A673 (cell line): ENCODE data around the gene FES. TPM values are rescaled to one million over a fixed set of nuclear protein-coding genes. Genes with fewer than 3 reads are reported as not detected.

Experiments used
- BruUV-seq: library from RNA; stranded (reverse); fragments of 400-500 nt; replicated peaks from 2 replicates; lab custom pipeline; 2021; lab: Mats Ljungman, UMichigan
- CTCF ChIA-PET: fragments of 300-600 bp; sonication (Branson Sonifier 250); formaldehyde crosslinking; loops from one replicate; lab custom pipeline; 2022; ENCODE audit warnings: antibody characterized with exemption; lab: Charles Lee
- POLR2A ChIA-PET: fragments of 300-600 bp; sonication (Branson Sonifier 250); formaldehyde crosslinking; loops from one replicate; lab custom pipeline; 2022; ENCODE audit warnings: antibody characterized with exemption; ENCODE audit not compliant: low non-redundant PET; lab: Charles Lee
- DNase-seq: peaks from one replicate; pipeline ENCODE4 v3.0.0-alpha.2; 2015; ENCODE audit warnings: low spot score
- H3K27ac ChIP-seq: fragments of 200-600 bp; sonication (generic); 2 replicates; pipeline ENCODE4 v1.5.1; 2016; ENCODE audit warnings: mixed run types, low read depth, mild to moderate bottlenecking, mixed read lengths, antibody characterized with exemption, low read length; ENCODE audit not compliant: poor library complexity, severe bottlenecking
- H3K27me3 ChIP-seq: fragments of 200-600 bp; sonication (generic); replicated peaks from 2 replicates; pipeline ENCODE4 v1.6.1; 2017; ENCODE audit warnings: mixed run types, low read depth, mild to moderate bottlenecking, mixed read lengths, antibody characterized with exemption, low read length; ENCODE audit not compliant: insufficient read depth, poor library complexity
- H3K36me3 ChIP-seq: fragments of 200-600 bp; sonication (generic); 2 replicates; pipeline ENCODE4 v1.6.1; 2016; ENCODE audit warnings: mixed run types, mild to moderate bottlenecking, mixed read lengths, antibody characterized with exemption, low read length; ENCODE audit not compliant: insufficient read depth, poor library complexity, severe bottlenecking
- H3K4me1 ChIP-seq: fragments of 200-600 bp; sonication (generic); 2 replicates; pipeline ENCODE4 v1.6.1; 2017; ENCODE audit warnings: mixed run types, mild to moderate bottlenecking, mixed read lengths, antibody characterized with exemption, low read length; ENCODE audit not compliant: insufficient read depth, poor library complexity, severe bottlenecking
- H3K4me3 ChIP-seq: fragments of 200-600 bp; sonication (generic); 2 replicates; pipeline ENCODE4 v1.5.1; 2016; ENCODE audit warnings: low read depth, mixed run types, mild to moderate bottlenecking, mixed read lengths, low read length; ENCODE audit not compliant: poor library complexity, severe bottlenecking
- H3K9me3 ChIP-seq: fragments of 200-600 bp; sonication (generic); 2 replicates; pipeline ENCODE4 v1.6.1; 2016; ENCODE audit warnings: mixed run types, low read depth, mild to moderate bottlenecking, mixed read lengths, antibody characterized with exemption, low read length; ENCODE audit not compliant: poor library complexity, severe bottlenecking
- EZH2 ChIP-seq: fragments of 200-600 bp; sonication (generic); IDR thresholded peaks from 2 replicates; pipeline ENCODE4 v1.6.1; 2017; ENCODE audit warnings: borderline replicate concordance, low read depth, mild to moderate bottlenecking, mixed read lengths, antibody characterized with exemption, low read length; ENCODE audit not compliant: poor library complexity, severe bottlenecking
- intact Hi-C: fragments of 100-400 bp; cut with micrococcal nuclease; formaldehyde crosslinking; loops from one replicate; pipeline ENCODE4 v1.10.0; 2022; ENCODE audit not compliant: unreplicated experiment
- total RNA-seq: library from RNA; stranded (reverse); gene quantifications from 2 replicates; pipeline ENCODE4 v1.2.3, GENCODE V29; 2021
- TF ChIP-seq, protein P1 (sequence below): fragments of 300-800, 200-600 bp; sonication (generic); conservative IDR thresholded peaks from 2 replicates; pipeline ENCODE4 v1.5.1; 2017; ENCODE audit warnings: low read depth, mild to moderate bottlenecking, antibody characterized with exemption, low read length, moderate library complexity, mixed read lengths

FES gene
- total RNA-seq, 1 experiment from 2014 or later = 3.8 TPM

DNA sequence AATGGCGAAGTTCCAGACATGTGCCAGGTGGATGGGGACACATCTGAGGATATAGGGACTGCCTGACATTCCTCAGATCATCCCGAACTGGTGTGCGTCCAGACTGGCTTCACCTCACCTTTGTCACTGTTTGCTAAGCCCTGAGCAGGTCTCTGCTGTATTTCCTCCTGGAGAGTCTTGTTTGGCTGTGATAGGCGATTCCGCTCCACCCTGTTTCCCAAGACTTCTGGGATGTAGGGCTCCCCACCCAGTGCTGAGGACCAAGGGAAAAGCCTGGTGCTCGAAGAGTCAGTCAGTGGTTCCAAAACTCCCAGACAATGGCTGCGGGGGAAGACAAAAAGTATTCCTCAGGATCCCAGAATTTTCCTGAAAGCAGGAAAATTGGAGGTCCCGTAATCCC, 27.0 kb upstream of the FES start:
- H3K4me1 ChIP-seq = no peaks in the 10 kb centered on the region
- H3K36me3 ChIP-seq = no peaks in the 10 kb centered on the region
- no peaks in the 10 kb centered on the region for H3K27me3 ChIP-seq
- intact Hi-C loops = no loop called here
- H3K4me3 ChIP-seq = no peak overlapping the region
- H3K9me3 ChIP-seq = no peaks in the 10 kb centered on the region
- ChIA-PET POLR2A (no interaction called here), CTCF (no interaction called here)
- no TSS peak for BruUV-seq
- no peak for DNase-seq
- no peak for TF ChIP-seq EZH2
- TF ChIP-seq, protein P1, sequence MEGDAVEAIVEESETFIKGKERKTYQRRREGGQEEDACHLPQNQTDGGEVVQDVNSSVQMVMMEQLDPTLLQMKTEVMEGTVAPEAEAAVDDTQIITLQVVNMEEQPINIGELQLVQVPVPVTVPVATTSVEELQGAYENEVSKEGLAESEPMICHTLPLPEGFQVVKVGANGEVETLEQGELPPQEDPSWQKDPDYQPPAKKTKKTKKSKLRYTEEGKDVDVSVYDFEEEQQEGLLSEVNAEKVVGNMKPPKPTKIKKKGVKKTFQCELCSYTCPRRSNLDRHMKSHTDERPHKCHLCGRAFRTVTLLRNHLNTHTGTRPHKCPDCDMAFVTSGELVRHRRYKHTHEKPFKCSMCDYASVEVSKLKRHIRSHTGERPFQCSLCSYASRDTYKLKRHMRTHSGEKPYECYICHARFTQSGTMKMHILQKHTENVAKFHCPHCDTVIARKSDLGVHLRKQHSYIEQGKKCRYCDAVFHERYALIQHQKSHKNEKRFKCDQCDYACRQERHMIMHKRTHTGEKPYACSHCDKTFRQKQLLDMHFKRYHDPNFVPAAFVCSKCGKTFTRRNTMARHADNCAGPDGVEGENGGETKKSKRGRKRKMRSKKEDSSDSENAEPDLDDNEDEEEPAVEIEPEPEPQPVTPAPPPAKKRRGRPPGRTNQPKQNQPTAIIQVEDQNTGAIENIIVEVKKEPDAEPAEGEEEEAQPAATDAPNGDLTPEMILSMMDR = no peak
- H3K27ac ChIP-seq = no peak overlapping the region

DNA sequence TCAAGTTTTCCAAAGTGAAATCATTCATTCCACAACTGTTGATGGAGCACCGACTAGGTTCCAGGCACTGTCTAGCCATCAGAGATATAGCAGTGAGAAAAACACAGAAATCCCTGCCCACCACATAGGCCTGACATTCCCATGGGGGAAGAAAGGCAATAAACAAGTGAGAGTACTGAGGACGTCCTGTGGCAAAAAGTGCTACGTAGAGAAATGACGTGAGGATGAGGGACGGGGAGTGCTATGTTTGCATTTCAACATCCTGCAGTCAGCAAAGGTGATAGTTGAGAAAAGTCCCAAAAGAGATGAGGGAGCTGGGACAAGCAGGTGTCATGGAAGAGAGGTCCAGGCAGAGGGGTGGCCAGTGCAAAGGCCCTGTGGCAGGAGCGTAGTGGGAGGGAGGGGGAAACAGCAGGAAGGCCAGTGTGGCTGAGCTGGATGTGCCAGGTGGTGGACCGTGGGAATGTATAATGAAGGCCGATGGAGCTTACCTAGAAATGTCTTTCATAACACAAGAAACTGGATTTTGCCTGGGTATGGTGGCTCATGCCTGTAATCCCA, 26.3 kb upstream of the FES start:
- H3K36me3 ChIP-seq = no peaks in the 10 kb centered on the region
- intact Hi-C loops = no loop called here
- no peak for TF ChIP-seq EZH2
- TF ChIP-seq, protein P1 = no peak
- H3K4me1 ChIP-seq = no peaks in the 10 kb centered on the region
- BruUV-seq = no TSS peak
- H3K4me3 ChIP-seq = no peak overlapping the region
- POLR2A ChIA-PET = no interaction called here
- no peaks in the 10 kb centered on the region for H3K27me3 ChIP-seq
- no peak for DNase-seq
- no peaks in the 10 kb centered on the region for H3K9me3 ChIP-seq
- H3K27ac ChIP-seq = no peak overlapping the region
- CTCF ChIA-PET = no interaction called here

DNA sequence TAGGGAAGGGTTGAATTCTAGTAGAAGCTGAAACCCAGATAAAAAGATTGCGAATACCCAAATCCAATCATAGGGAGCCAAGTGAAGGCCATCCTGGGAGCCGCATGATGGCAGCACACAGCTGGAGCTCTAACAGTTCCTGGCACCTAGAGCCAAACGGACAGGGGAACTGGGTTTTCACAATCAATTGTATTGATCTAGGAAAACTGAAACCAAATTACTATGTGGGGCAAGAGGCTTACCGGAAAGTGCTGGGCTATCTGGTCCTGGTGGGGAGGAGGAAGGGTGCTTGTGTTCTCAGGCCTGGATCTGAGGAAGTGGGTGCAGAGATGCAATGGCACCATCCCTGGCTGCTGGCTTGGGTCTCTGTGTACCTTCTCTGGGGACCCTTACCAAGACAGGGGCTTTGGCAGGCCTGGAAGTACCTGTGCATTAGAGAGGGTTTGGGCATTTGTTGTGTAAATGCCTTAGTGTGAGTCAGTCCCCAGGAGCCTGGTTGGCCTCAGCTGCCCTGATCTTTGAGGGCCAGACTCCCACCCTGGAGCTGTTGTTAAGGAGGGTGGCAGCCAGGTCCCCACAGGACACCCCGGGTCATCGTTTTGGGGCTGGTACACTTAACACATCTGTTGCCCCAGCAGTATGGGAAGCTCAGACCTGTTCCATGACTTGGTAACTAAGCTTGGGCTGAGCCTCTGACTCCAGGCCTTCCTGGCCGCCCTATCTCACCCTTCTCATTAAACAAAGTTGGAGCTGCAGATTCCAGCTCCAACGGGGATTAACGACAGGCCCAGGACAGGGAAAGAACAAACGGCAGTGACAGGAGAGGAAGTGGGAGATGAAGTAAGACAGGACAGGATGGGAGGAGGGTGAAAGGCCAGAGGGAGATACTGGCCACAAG, 24.8 kb upstream of the FES start:
- intact Hi-C loops = no loop called here
- no TSS peak for BruUV-seq
- TF ChIP-seq EZH2 = no peak
- TF ChIP-seq, protein P1 = no peak
- no peaks in the 10 kb centered on the region for H3K4me1 ChIP-seq
- H3K36me3 ChIP-seq = no peaks in the 10 kb centered on the region
- ChIA-PET CTCF (no interaction called here), POLR2A (no interaction called here)
- DNase-seq = no peak
- H3K27ac ChIP-seq = no peak overlapping the region
- no peak overlapping the region for H3K4me3 ChIP-seq
- no peaks in the 10 kb centered on the region for H3K9me3 ChIP-seq
- H3K27me3 ChIP-seq = no peaks in the 10 kb centered on the region
